Endothelial cell of umbilical vein (primary cell): Measurements from ENCODE around the gene C6orf89. TPM values are rescaled to one million over a fixed set of nuclear protein-coding genes. Genes with fewer than 3 reads are reported as not detected.

ENCODE experiments used
- BruUV-seq: library from RNA; stranded (reverse); fragments of 400-500 nt; replicated peaks from 2 replicates; lab custom pipeline; 2021; lab: Mats Ljungman, UMichigan
- CTCF ChIA-PET: fragments of 300-600, 350-600 bp; sonication (Branson Sonifier 250); formaldehyde crosslinking; loops from one replicate; lab custom pipeline; 2021; ENCODE audit warnings: antibody characterized with exemption, inconsistent platforms; lab: Charles Lee
- POLR2A ChIA-PET: fragments of 300-600, 350-600 bp; sonication (Branson Sonifier 250); formaldehyde crosslinking; loops from one replicate; lab custom pipeline; 2021; ENCODE audit warnings: antibody characterized with exemption, inconsistent platforms; lab: Charles Lee
- DNase-seq: peaks from one replicate; pipeline ENCODE4 v3.0.0-alpha.2; 2011; ENCODE audit warnings: low read depth, low spot score
- FAIRE-seq: peaks from 2 replicates; lab custom pipeline; 2011; peaks lifted over from hg19 to GRCh38; lab: Jason Lieb, UNC
- H2AFZ ChIP-seq: 2 replicates; pipeline ENCODE4 v1.6.0; 2012; ENCODE audit warnings: low read depth, low read length, control low read depth, inconsistent platforms
- H3K27ac ChIP-seq: 2 replicates; pipeline ENCODE4 v1.5.1; 2011; ENCODE audit warnings: low read depth, mild to moderate bottlenecking, control low read depth, low read length, moderate library complexity; ENCODE audit not compliant: insufficient read depth
- H3K27me3 ChIP-seq, 2 experiments: 2 replicates each; pipeline versions ENCODE4 v1.6.0 to v1.6.1; 2011; ENCODE audit warnings: low read length in 2 of 2, mixed read lengths in 1 of 2; ENCODE audit not compliant: control insufficient read depth in 2 of 2, insufficient read depth in 2 of 2
- H3K36me3 ChIP-seq, 2 experiments: 2 replicates in 1 of 2; 3 replicates in 1 of 2; pipeline ENCODE4 v1.5.1; 2011; ENCODE audit warnings: low read length in 2 of 2, mild to moderate bottlenecking in 1 of 2, moderate library complexity in 1 of 2; ENCODE audit not compliant: control insufficient read depth in 2 of 2, insufficient read depth in 2 of 2; ENCODE audit errors: extremely low read depth in 1 of 2
- H3K4me1 ChIP-seq: 3 replicates; pipeline ENCODE4 v1.5.1; 2011; ENCODE audit warnings: mild to moderate bottlenecking, low read length; ENCODE audit not compliant: control insufficient read depth, insufficient read depth; ENCODE audit errors: extremely low read depth
- H3K4me2 ChIP-seq: 2 replicates; pipeline ENCODE4 v1.6.1; 2011; ENCODE audit warnings: low read length, control low read depth, mixed read lengths; ENCODE audit not compliant: insufficient read depth
- H3K4me3 ChIP-seq, 3 experiments: fragments of 200-600 bp in 1 of 3; sonication (generic), shearing (Covaris generic) in 1 of 3; replicated peaks in 1 of 3; 2 replicates each; pipeline ENCODE4 v1.5.1; 2011 to 2016; ENCODE audit warnings: control low read depth in 3 of 3, low read length in 3 of 3, mild to moderate bottlenecking in 2 of 3, inconsistent platforms in 1 of 3, low read depth in 1 of 3, moderate library complexity in 1 of 3; ENCODE audit not compliant: insufficient read depth in 1 of 3
- H3K79me2 ChIP-seq: 2 replicates; pipeline ENCODE4 v1.6.0; 2012; ENCODE audit warnings: low read length, inconsistent platforms; ENCODE audit not compliant: control insufficient read depth, insufficient read depth
- H3K9ac ChIP-seq: replicated peaks from 2 replicates; pipeline ENCODE3; 2011; ENCODE audit warnings: low read length, control low read depth; ENCODE audit not compliant: insufficient read depth; ENCODE audit errors: extremely low read depth
- H3K9me1 ChIP-seq: replicated peaks from 3 replicates; pipeline ENCODE4 v1.6.0; 2011; ENCODE audit warnings: mild to moderate bottlenecking, low read length; ENCODE audit not compliant: control insufficient read depth, insufficient read depth; ENCODE audit errors: extremely low read depth
- H3K9me3 ChIP-seq: replicated peaks from 2 replicates; pipeline ENCODE4 v1.5.1; 2012; ENCODE audit warnings: low read length, inconsistent platforms; ENCODE audit not compliant: control insufficient read depth, insufficient read depth
- H4K20me1 ChIP-seq: replicated peaks from 2 replicates; pipeline ENCODE3; 2011; ENCODE audit warnings: mild to moderate bottlenecking, low read length; ENCODE audit not compliant: control insufficient read depth, insufficient read depth; ENCODE audit errors: extremely low read depth
- EZH2 ChIP-seq: IDR thresholded peaks from 2 replicates; pipeline ENCODE4 v1.6.1; 2012; ENCODE audit warnings: borderline replicate concordance, low read depth, mild to moderate bottlenecking, moderate library complexity, low read length, inconsistent platforms; ENCODE audit not compliant: severe bottlenecking
- MAX ChIP-seq: IDR thresholded peaks from 2 replicates; pipeline ENCODE4 v1.6.1; 2011; ENCODE audit not compliant: insufficient read depth, insufficient read length
- POLR2A ChIP-seq: IDR thresholded peaks from 2 replicates; pipeline ENCODE4 v1.6.1; 2012; ENCODE audit warnings: low read depth, mild to moderate bottlenecking, control low read depth, low read length
- POLR2AphosphoS5 ChIP-seq: IDR thresholded peaks from 2 replicates; pipeline ENCODE4 v1.6.1; 2012; ENCODE audit warnings: low read depth, mild to moderate bottlenecking, control low read depth, low read length, moderate library complexity; ENCODE audit not compliant: insufficient read depth
- dilution Hi-C: fragments of 300-500 bp; cut with MboI; formaldehyde crosslinking; loops from one replicate; pipeline ENCODE4 v1.15.0; 2019; ENCODE audit warnings: low sequenced_read_pairs; ENCODE audit not compliant: extremely low pct_ligation_motif_present
- intact Hi-C: fragments of 100-400 bp; cut with micrococcal nuclease; formaldehyde crosslinking; loops from one replicate; pipeline ENCODE4 v1.10.0; 2022
- polyA plus RNA-seq, 4 experiments: library from polyadenylated mRNA; depleted of rRNA in 3 of 4; stranded (reverse) in 3 of 4; unstranded in 1 of 4; fragments of >200 nt; gene quantifications; 2 replicates each; pipeline versions ENCODE4 v1.2.1 to v1.2.3, GENCODE V29; 2011 to 2012; ENCODE audit warnings: missing spikeins in 1 of 4
- total RNA-seq: library from RNA; stranded (reverse); gene quantifications from 2 replicates; pipeline ENCODE4 v1.2.3, GENCODE V29; 2021
- TF ChIP-seq, protein P1 (sequence below), 2 donors: IDR thresholded peaks; 1 replicate in 1 of 2; 2 replicates in 1 of 2; pipeline ENCODE4 v1.5.1; 2011; ENCODE audit warnings: low read length in 2 of 2, mild to moderate bottlenecking in 2 of 2, moderate library complexity in 2 of 2, control low read depth in 1 of 2, inconsistent platforms in 1 of 2, low read depth in 1 of 2; ENCODE audit not compliant: insufficient read depth in 1 of 2; ENCODE audit errors: extremely low read depth in 1 of 2

Gene C6orf89
- total and polyA plus RNA-seq, 2 donors (not counting 3 experiments of a cell fraction or from before 2014, with no cell fraction given), result 18.2 to 34.0 TPM

DNA sequence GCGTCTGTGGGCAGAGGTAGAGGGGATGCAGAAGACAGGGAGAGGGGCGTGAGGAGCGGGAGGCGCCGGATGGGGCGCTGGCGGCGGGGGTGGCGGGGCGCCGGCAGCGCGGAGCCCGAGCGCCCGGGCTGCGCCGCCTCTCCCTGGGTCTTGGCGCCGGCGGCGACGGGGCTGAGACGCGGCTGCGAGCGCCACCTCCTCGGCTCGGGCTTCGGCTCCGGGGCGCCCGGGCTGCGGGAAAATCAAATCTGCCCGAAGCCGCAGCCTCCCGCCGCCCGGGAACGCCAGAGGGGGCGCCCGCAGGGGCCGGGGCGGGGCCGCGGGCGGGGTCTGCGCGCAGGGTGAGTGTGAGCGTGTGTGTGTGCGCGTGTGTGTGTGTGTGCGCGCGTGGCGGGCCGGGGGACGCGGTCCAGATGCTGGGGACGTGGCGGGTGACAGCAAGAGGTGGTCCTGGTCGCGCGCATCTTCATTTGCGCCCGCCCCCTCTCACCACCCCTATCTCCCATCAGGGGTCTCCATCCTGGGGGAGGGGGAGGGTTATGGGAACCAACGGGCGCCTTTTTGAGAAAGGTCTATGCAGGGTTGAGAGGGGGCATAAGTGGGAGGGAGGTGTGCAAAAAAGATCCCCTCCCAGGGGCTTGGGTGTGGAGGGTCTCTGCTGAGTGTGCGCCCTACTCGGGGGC is 45.9 kb upstream of the C6orf89 start:
- peak overlapping the region; percentile 80 for H3K4me2 ChIP-seq
- no TSS peak for BruUV-seq
- no peaks in the 10 kb centered on the region for H4K20me1 ChIP-seq
- FAIRE-seq (peak; percentile 21), DNase-seq (no peak)
- dilution Hi-C loops, result no loop called here
- ChIA-PET POLR2A (no interaction called here), CTCF (interaction anchor here (1.5 to 1.8 kb wide), 2 partner anchors 9 to 12 kb away, joined by 6 to 11 read pairs; no protein-coding TSS in a partner anchor)
- peak overlapping the region; percentile 69 for H3K9ac ChIP-seq
- no peaks in the 10 kb centered on the region for H3K27me3 ChIP-seq
- no peaks in the 10 kb centered on the region for H3K36me3 ChIP-seq
- no peak overlapping the region for H3K27ac ChIP-seq
- H3K9me1 ChIP-seq, result no peaks in the 10 kb centered on the region
- H3K4me3 ChIP-seq, result peak overlapping the region; percentile 37 to 85 (median 62)
- H3K79me2 ChIP-seq, result no peaks in the 10 kb centered on the region
- intact Hi-C loops, result loop anchor here (1.0 kb wide), 1 partner anchor 12 kb away; no protein-coding TSS in a partner anchor
- H3K4me1 ChIP-seq, result peaks cover 21% of the 10 kb centered on the region
- H2AFZ ChIP-seq, result peak overlapping the region; percentile 48
- no peak for TF ChIP-seq POLR2AphosphoS5
- TF ChIP-seq EZH2, result no peak
- TF ChIP-seq, protein P1, sequence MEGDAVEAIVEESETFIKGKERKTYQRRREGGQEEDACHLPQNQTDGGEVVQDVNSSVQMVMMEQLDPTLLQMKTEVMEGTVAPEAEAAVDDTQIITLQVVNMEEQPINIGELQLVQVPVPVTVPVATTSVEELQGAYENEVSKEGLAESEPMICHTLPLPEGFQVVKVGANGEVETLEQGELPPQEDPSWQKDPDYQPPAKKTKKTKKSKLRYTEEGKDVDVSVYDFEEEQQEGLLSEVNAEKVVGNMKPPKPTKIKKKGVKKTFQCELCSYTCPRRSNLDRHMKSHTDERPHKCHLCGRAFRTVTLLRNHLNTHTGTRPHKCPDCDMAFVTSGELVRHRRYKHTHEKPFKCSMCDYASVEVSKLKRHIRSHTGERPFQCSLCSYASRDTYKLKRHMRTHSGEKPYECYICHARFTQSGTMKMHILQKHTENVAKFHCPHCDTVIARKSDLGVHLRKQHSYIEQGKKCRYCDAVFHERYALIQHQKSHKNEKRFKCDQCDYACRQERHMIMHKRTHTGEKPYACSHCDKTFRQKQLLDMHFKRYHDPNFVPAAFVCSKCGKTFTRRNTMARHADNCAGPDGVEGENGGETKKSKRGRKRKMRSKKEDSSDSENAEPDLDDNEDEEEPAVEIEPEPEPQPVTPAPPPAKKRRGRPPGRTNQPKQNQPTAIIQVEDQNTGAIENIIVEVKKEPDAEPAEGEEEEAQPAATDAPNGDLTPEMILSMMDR (IDR thresholded peaks at IDR 0.05; ENCODE audit: extremely low read depth in 1 of 2, insufficient read depth in 1 of 2, low read depth in 1 of 2, low read length in 2 of 2), result peak; percentile 12 to 27
- no peak for TF ChIP-seq POLR2A
- TF ChIP-seq MAX, result no peak
- H3K9me3 ChIP-seq, result no peaks in the 10 kb centered on the region
